ENCODE data around the gene AUTS2.

Gene AUTS2

GRCh38 chr7:69847921-69848612 is 249.8 kb downstream of the AUTS2 start:
- DNase-seq (ENCODE audit: low read depth in 1 of 2, low spot score in 1 of 2) = no peak
- H3K27me3 ChIP-seq (ENCODE audit: insufficient read depth, poor library complexity, severe bottlenecking) = no peaks in the 10 kb centered on the region
- H3K4me3 ChIP-seq (replicated peaks; ENCODE audit: insufficient read depth, low read length) = no peak overlapping the region
- TF ChIP-seq CTCF (IDR thresholded peaks at IDR 0.05; ENCODE audit: insufficient read depth, low read length) (no peak), POLR2AphosphoS5 (IDR thresholded peaks at IDR 0.05; ENCODE audit: low read depth) (no peak), GABPA (IDR thresholded peaks at IDR 0.05; ENCODE audit: low read depth) (no peak), SPI1 (IDR thresholded peaks at IDR 0.05; ENCODE audit: borderline replicate concordance, low read depth) (no peak), REST (IDR thresholded peaks at IDR 0.05; ENCODE audit: insufficient replicate concordance, low read depth) (no peak)
- no peak overlapping the region for H3K27ac ChIP-seq (replicated peaks)

- Histone ChIP-seq H3K27ac (replicated peaks) (no peak overlapping the region), H3K27me3 (ENCODE audit: insufficient read depth, poor library complexity, severe bottlenecking) (no peaks in the 10 kb centered on the region), H3K4me3 (replicated peaks; ENCODE audit: insufficient read depth, low read length) (no peak overlapping the region)
- DNase-seq (ENCODE audit: low read depth in 1 of 2, low spot score in 1 of 2) = no peak
- no peak for TF ChIP-seq REST (IDR thresholded peaks at IDR 0.05; ENCODE audit: insufficient replicate concordance, low read depth)
- TF ChIP-seq SPI1 (IDR thresholded peaks at IDR 0.05; ENCODE audit: borderline replicate concordance, low read depth) = no peak
- no peak for TF ChIP-seq CTCF (IDR thresholded peaks at IDR 0.05; ENCODE audit: insufficient read depth, low read length)
- no peak for TF ChIP-seq GABPA (IDR thresholded peaks at IDR 0.05; ENCODE audit: low read depth)
- TF ChIP-seq POLR2AphosphoS5 (IDR thresholded peaks at IDR 0.05; ENCODE audit: low read depth) = no peak
Measured at GRCh38 chr7:69849268-69849667, 251.0 kb downstream of the AUTS2 start.

DNA sequence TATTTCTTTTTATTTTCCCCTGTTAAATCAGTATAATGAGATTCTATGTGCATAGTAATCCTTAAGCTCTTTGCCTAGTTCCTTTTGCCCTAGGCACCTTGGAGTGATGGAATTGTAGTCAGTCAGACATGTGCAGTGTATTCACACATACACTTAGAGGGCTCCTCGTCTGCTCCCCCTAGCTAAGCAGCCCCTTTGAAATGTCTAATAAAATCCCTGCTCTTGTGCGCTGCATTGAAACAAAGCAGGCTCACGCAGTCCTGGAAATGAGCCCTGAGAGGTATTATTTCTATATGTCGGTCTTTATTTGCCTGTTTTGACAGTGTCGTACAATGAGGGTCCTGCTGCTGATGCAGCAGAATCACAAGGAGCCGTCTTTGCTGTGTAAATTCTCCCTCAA is 258.7 kb downstream of the AUTS2 start:
- TF ChIP-seq CTCF (IDR thresholded peaks at IDR 0.05; ENCODE audit: insufficient read depth, low read length) (no peak), REST (IDR thresholded peaks at IDR 0.05; ENCODE audit: insufficient replicate concordance, low read depth) (no peak), GABPA (IDR thresholded peaks at IDR 0.05; ENCODE audit: low read depth) (no peak), SPI1 (IDR thresholded peaks at IDR 0.05; ENCODE audit: borderline replicate concordance, low read depth) (no peak), POLR2AphosphoS5 (IDR thresholded peaks at IDR 0.05; ENCODE audit: low read depth) (no peak)
- no peak overlapping the region for H3K27ac ChIP-seq (replicated peaks)
- H3K27me3 ChIP-seq (ENCODE audit: insufficient read depth, poor library complexity, severe bottlenecking) = no peaks in the 10 kb centered on the region
- H3K4me3 ChIP-seq (replicated peaks; ENCODE audit: insufficient read depth, low read length) = no peak overlapping the region
- no peak for DNase-seq (ENCODE audit: low read depth in 1 of 2, low spot score in 1 of 2)

Data from HL-60 (cell line).